Fibroblast of peridontal ligament (primary cell): ENCODE results near the gene EHMT2.
"Not testable (repeated sequence)": the region's sequence is repeated elsewhere in the genome, so short reads cannot be mapped to it uniquely, and the experiment has no call there.

Experiments
- DNase-seq: peaks from one replicate; pipeline ENCODE4 v3.0.0-alpha.2; 2010; ENCODE audit errors: extremely low read depth

Gene EHMT2

GRCh38 chr6:31870385-31870921, 27.0 kb downstream of the EHMT2 start:
- DNase-seq: no peak

GRCh38 chr6:31869343-31869742, 28.2 kb downstream of the EHMT2 start:
- no peak for DNase-seq

GRCh38 chr6:31868658-31868971, 28.9 kb downstream of the EHMT2 start:
- not testable (repeated sequence) for DNase-seq

DNA sequence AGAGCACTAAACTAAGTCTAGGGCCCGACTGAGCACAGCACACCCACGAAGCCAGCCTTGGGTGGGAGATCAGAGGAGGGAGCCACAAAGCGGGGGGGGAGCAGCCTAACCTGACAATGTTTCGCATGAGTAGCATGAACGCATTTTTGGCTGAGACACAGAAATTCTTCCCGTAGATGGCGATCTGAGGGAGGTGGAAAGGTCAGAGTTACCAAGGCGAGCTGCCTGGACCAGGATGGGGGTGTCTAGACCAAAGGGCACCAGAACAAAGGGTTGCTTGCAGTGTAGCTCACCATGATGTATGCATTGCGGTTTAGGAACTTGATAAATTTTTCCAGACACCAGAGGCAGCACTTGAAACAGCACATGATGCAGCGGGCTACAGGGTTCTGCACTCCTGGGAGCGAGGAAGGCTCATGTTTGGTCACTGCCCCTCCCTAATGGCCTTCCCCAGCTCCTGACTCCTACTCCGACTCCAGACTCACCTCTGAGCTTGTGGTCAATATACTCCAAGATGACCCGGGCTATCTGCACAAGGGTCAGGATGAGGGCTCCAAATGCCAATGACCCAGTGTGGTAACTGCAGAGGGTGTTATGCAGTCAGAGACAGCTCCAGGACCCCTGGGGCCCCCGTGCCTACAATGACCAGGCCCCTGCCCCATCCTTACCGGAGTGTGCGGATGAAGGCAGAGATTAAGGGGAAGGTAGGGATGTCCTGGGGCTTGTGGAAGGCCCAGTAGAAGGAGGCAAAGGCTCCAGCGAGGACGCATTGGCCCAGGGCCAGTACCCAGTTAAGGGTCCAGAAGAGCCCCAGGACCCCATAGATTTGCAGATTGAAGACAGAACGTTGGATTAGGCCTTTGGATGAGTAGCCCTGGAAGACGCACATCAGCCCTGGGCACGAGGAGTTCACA, 32.0 kb downstream of the EHMT2 start:
- no peak for DNase-seq

DNA sequence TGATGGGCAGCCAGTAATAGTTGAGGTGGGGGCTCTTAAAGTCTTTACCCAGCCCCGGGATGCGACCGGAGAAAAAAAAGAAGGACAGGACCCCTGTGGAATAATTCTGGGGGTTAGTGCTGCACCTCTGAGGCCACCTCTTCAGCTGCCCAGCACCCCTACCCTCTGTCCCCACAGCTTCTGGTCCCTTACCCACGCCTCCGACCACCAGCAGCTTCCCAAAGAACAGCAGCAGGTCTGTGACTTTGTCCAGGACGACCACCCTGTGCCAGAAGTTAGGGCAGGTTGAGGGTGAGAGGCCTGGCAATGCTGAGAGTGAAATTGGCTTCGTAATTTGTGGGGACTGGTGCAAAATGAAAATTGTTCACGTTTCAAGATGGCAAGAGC, 32.7 kb downstream of the EHMT2 start:
- DNase-seq: no peak

GRCh38 chr6:31864123-31864562, 33.4 kb downstream of the EHMT2 start:
- DNase-seq: not testable (repeated sequence)

GRCh38 chr6:31862344-31863235, 34.9 kb downstream of the EHMT2 start, which contains the start of gene NEU1:
TSS of gene NEU1 (minus strand) at chr6:31862821. CDS start at chr6:31862776, 45 bp downstream.
- peak; percentile 100 for DNase-seq

DNA sequence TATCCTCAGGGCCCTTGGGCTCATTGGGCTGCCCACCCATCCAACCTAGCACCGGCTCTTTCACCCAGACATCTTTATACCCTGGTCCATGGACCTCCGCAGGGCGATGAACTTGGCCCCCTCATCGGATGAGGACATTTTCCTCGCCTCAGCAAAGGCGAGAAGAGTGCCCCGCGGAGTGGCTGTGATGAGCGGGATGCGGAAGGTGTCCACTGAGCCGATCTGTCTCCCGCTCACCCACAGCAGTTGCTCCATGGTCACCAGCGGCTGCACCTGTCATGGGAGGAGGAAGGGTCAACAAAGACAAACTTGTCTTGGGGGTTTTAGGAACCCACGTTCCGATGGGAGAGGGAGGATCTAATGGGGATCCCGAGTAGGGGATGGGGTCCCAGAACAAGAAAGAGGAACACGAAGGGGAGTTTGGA, 35.6 kb downstream of the EHMT2 start:
- DNase-seq: no peak

GRCh38 chr6:31861150-31861549, 36.3 kb downstream of the EHMT2 start:
- no peak for DNase-seq

- DNase-seq: no peak
Observed at GRCh38 chr6:31860349-31860748, 37.1 kb downstream of the EHMT2 start.

- DNase-seq: no peak
Observed at GRCh38 chr6:31859923-31860322, 37.6 kb downstream of the EHMT2 start.

- no peak for DNase-seq
Observed at GRCh38 chr6:31858707-31859106, 38.8 kb downstream of the EHMT2 start.

DNA sequence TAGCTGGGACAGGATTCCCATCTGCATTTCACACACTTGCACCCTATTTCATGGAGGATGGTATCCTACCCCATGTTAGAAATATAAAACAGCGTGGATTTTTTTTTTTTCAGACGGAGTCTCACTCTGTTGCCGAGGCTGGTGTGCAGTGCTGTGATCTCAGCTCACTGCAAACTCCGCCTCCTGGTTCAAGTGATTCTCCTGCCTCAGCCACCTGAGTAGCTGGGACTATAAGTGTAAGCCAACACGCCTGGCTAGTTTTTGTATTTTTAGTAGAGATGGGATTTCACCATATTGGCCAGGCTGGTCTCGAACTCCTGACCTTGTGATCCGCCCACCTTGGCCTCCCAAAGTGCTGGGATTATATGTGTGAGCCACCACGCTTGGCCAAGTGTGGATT, 39.7 kb downstream of the EHMT2 start:
- not testable (repeated sequence) for DNase-seq

DNA sequence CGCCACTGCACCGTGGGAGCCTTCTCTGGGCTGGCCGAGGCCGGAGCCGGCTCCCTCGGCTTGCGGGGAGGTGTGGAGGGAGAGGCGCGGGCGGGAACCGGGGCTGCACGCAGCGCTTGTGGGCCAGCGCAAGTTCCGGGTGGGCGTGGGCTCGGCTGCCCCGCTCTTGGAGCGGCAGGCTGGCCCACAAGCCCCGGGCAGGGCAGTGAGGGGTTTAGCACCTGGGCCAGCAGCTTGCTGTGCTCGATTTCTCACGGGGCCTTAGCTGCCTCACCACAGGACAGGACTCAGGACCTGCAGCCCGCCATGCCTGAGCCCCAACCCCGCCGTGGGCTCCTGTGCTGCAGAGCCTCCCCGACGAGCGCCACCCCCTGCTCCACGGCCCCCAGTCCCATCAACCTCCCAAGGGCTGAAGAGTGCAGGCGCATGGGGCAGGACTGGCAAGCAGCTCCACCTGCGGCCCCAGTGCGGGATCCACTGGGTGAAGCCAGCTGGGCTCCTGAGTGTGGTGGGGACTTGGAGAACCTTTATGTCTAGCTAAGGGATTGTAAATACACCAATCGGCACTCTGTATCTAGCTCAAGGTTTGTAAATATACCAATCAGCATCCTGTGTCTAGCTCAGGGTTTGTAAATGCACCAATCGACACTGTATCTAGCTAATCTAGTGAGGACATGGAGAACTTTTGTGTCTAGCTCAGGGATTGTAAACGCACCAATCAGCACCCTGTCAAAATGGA, 45.3 kb downstream of the EHMT2 start:
- not testable (repeated sequence) for DNase-seq

DNA sequence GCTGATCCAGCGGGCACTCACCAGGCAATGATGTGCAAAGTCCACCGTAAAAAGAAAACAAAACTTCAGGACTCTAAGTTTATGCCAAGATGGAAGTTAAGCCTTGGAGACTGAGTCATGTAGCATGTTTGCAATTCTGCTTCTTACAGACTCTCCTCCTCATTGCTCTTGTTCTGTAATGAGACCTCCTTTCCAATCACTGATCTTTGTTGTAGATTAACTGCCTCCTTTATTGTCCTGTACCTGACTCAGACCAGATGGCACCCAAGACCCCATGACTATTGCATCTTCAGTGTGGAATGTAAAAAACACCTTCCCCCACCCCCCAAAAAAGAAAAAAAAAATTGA, 46.0 kb downstream of the EHMT2 start:
- peak; percentile 45 for DNase-seq

DNA sequence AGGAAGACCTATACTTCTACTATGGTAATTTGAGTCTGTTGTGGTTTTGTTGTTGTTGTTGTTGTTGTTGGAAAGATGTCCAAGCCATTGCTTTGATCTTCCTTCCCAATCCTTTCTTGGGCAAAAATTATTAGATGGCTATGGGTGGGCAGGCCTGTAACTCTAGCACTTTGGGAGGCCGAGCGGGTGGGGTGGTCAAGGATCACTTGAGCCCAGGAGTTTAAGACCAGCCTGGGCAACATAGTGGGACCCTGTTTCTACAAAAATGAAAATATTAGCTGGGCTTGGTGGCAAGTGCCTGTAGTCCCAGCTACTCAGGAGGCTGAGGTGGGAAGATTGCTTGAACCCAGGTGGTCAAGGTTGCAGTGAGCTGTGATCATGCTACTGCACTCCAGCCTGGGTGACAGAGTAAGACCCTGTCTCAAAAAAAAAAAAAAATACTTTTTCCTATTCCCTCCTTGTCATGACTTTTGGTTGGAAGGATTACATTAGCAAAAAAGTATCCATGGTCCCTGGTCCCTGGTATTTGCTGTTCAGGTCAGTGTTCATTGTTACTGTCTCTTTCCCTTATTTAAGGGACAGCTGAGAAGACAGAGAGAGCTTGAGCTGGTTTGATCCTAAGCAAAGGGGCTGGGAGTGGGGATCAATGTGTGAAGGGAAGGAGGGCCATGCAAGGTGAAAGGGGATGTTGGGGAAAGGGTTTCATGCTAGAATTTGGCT, 46.6 kb downstream of the EHMT2 start:
- no peak for DNase-seq

GRCh38 chr6:31847276-31847978, 50.1 kb downstream of the EHMT2 start:
- DNase-seq: no peak

DNA sequence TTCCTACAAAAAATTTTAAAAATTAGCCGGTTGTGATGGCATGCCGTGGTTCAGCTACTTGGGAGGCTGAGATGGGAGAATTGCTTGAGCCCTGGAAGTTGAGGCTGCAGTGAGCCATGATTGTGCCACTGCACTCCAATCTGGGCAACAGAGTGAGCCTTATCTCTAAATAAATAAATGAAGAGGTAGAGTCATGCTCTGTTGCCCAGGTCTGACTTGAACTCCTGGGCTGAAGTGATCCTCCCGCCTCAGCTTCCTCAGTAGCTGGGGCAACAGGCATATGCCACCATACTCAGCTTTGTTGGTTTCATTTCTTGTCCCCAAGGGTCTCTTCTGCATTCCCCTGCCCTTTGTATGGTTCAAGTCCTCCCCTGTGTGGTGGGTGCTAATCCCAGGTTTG, 53.0 kb downstream of the EHMT2 start:
- no peak for DNase-seq

- DNase-seq: no peak
Observed at GRCh38 chr6:31842053-31842452, 55.4 kb downstream of the EHMT2 start.

DNA sequence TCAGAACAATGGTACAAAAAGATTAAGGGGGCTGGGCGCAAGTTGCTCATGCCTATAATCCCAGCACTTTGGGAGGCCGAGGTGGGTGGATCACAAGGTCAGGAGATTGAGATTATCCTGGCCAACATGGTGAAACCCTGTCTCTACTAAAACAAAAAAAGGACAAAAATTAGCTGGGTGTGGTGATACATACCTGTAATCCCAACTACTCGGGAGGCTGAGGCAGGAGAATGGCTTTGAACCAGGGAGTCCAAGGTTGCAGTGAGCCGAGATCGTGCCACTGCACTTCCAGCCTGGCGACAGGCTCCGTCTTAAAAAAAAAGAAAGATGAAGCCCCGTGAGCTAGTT, 57.7 kb downstream of the EHMT2 start:
- not testable (repeated sequence) for DNase-seq

DNA sequence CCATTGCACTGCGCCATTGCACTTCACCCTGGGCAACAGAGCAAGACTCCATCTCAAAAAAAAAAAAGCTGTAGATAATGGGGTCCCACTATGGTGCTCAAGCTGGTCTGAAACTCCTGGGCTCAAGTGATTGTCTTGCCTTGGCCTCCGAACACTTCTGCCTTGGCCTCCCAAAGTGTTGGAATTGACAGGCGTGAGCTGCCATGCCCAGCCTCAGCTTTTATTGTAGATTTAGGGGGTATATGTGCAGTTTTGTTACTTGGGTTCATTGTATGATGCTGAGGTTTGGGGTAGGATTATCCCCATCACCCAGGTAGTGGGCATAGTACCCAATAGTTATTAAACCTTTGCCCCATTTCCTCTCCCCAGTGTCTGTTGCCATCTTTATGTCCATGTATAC, 58.5 kb downstream of the EHMT2 start:
- DNase-seq: no peak
